T-helper 1 cell treated with Interleukin-12 subunit alpha and Interleukin-12 subunit beta and Interleukin-4 antibody, amounts not matched to agents 30 μg/mL and 1 μg/mL, for 36 hours (primary cell): Measurements from ENCODE around the gene MIA3.

Experiments used
- H3K27ac Mint-ChIP-seq: one replicate; pipeline ENCODE4 v1.8.0; 2021; ENCODE audit warnings: mild to moderate bottlenecking, mixed read lengths
- H3K27me3 Mint-ChIP-seq: one replicate; pipeline ENCODE4 v1.8.0; 2021; ENCODE audit warnings: low read depth, mixed read lengths
- H3K36me3 Mint-ChIP-seq: one replicate; pipeline ENCODE4 v1.8.0; 2021; ENCODE audit warnings: low read depth, mixed read lengths
- H3K4me1 Mint-ChIP-seq: one replicate; pipeline ENCODE4 v1.8.0; 2021; ENCODE audit warnings: low read depth, mixed read lengths
- H3K4me3 Mint-ChIP-seq: one replicate; pipeline ENCODE4 v1.8.0; 2021; ENCODE audit warnings: mild to moderate bottlenecking, moderate library complexity, mixed read lengths
- H3K9me3 Mint-ChIP-seq: one replicate; pipeline ENCODE4 v1.8.0; 2021; ENCODE audit warnings: mixed read lengths

MIA3 gene

DNA sequence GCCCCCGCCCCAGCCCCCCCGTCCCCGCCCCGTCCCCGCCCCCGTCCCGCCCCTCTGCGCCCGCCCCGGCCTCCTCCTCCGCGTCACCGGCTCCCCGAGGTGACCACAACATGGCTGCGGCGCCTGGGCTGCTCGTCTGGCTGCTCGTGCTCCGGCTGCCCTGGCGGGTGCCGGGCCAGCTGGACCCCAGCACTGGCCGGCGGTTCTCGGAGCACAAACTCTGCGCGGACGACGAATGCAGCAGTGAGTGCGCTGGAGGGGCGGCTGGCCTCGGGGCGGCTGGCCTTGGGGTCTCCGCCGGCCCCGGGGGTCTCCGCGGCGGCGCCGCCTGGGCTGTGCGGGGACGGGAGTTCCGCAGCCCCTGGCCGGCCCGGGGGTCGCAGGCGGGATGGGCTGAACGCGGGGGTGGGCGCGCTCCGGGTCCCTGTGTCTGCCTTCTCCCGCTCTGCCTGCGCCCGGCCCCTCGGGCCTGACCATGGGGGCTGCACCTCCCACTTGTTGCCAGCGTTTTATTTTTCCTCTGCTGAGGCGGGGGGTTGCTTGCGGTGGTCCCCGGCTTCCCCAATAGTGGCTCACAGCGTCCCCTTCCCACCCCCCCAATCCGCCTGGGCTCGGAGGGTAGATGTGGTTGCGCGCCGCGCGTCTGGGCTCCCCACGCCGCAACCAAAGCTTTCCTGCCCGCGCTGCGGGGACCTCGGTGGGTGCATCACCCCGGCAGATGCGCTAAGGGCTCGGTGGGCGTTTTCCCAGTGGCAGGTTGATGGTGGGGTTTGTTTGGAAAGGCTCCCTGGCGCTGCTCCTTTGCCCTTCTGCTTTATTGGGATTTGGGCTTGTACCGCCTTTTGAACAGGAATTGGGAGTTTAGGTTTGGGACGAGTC is at the start of gene MIA3:
TSS of gene MIA3 (plus strand) at position 97 of the 879 bp plus-strand sequence. CDS start at position 111, 14 bp downstream.
- Mint-ChIP-seq H3K27ac (peak within 1 kb of the TSS; percentile 83), H3K4me1 (peaks cover 27% of the 10 kb centered on the region), H3K27me3 (peaks cover 32% of the 10 kb centered on the region), H3K36me3 (peaks cover 7% of the 10 kb centered on the region), H3K4me3 (peak within 1 kb of the TSS; percentile 86), H3K9me3 (no peaks in the 10 kb centered on the region)

GRCh38 chr1:222570837-222571236 is 47.1 kb upstream of the MIA3 start:
- Mint-ChIP-seq H3K4me1 (no peaks in the 10 kb centered on the region), H3K36me3 (peaks cover 39% of the 10 kb centered on the region), H3K27ac (no peak overlapping the region), H3K9me3 (peaks cover 8% of the 10 kb centered on the region), H3K4me3 (no peak overlapping the region), H3K27me3 (no peaks in the 10 kb centered on the region)

GRCh38 chr1:222579316-222579715 is 38.6 kb upstream of the MIA3 start:
- no peak overlapping the region for H3K27ac Mint-ChIP-seq
- peaks cover 4% of the 10 kb centered on the region for H3K4me1 Mint-ChIP-seq
- H3K4me3 Mint-ChIP-seq = no peak overlapping the region
- no peaks in the 10 kb centered on the region for H3K9me3 Mint-ChIP-seq
- peaks cover 30% of the 10 kb centered on the region for H3K36me3 Mint-ChIP-seq
- no peaks in the 10 kb centered on the region for H3K27me3 Mint-ChIP-seq

DNA sequence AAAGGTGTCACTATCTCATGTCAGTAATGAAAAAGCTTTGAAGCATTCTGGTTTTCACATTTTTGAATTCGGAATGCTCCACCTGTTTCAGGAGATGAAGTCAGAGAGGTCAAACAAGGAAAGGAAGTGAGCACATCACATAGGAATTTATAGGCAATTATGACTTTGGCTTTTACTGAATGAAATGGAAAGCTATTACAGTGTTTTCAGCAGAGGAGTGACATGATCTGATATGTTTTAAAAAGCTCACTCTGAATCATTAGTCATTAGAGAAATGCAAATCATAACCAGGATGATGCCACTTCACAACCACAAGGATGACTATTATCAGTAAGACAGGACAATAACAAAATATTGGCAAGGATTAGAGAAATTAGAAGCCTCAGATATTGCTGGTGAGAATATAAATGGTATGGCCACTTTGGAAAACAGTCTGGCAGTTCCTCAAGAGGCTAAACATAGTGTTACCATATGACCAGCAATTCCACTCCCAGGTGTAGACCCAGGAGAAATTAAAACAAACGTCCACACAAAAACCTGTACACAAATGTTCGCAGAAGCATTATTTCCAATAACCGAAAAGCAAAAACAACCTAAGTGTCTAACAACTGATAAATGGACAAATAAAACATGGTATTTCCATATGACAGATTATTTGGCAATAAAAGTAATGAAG is 35.7 kb upstream of the MIA3 start:
- Mint-ChIP-seq H3K27ac (no peak overlapping the region), H3K36me3 (peaks cover 33% of the 10 kb centered on the region), H3K4me1 (peaks cover 13% of the 10 kb centered on the region), H3K9me3 (no peaks in the 10 kb centered on the region), H3K27me3 (no peaks in the 10 kb centered on the region), H3K4me3 (no peak overlapping the region)

DNA sequence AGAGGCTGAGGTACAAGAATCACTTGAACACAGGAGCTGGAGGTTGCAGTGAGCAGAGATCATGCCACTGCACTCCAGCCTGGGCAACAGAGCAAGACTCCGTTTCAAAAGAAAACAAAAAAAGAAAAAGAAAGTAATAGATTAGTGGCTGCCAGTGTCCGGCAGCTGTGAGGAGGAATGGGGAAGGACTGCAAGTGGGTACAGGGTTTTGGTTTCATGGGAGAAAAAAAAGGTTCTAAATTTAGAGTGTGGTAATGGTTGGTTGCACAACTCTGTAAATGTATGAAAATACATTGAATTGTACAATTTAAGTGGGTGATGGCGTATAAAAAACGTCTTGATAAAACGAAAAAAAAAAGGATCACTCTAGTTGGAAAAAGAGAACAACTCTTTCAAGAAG is 34.8 kb upstream of the MIA3 start:
- H3K27ac Mint-ChIP-seq = no peak overlapping the region

DNA sequence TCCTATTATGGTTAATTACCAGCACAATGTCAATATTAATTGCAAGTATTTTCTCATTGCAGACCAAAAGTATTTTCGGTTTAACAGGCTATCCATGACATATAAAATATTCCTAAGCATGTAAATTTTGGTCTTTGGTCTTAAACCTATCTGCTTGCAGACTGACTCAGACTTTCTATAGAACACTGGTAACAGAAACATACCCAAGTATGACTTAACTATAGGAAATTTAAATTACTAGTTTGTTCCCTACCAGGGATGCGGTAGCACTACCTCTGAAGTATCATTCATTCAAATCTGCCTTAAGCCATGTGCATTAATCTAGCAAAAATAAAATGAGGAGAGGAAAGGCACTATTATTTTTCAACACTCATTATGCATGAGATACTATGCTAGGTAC is 31.1 kb upstream of the MIA3 start:
- Mint-ChIP-seq H3K4me1 (peaks cover 42% of the 10 kb centered on the region), H3K4me3 (no peak overlapping the region), H3K27me3 (no peaks in the 10 kb centered on the region), H3K27ac (no peak overlapping the region), H3K36me3 (peaks cover 37% of the 10 kb centered on the region), H3K9me3 (no peaks in the 10 kb centered on the region)

More for the DNA sequence above, 34.8 kb upstream of the MIA3 start:
- H3K27me3 Mint-ChIP-seq = no peaks in the 10 kb centered on the region
- no peaks in the 10 kb centered on the region for H3K9me3 Mint-ChIP-seq
- peaks cover 35% of the 10 kb centered on the region for H3K36me3 Mint-ChIP-seq
- H3K4me1 Mint-ChIP-seq = peaks cover 19% of the 10 kb centered on the region
- no peak overlapping the region for H3K4me3 Mint-ChIP-seq

DNA sequence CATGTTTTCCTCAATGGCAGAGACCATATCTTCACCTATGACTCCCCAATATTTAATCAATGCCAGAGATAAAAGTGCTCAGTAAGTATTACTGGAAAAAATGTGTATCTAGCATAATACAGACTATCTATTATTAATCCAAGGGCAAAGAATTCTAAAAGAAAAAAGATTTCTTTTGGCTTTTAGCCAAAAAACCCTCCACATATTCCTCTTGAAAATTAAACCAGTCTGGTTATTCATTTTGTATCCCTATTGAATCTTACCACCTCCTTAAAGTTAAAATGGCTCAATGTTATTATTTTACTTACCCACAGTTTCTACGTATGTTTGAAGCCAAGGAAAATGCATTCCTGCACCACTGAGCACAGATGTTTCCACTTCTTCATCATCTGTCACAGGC is 29.8 kb upstream of the MIA3 start:
- Mint-ChIP-seq H3K27me3 (no peaks in the 10 kb centered on the region), H3K4me3 (no peak overlapping the region), H3K9me3 (no peaks in the 10 kb centered on the region), H3K36me3 (peaks cover 30% of the 10 kb centered on the region), H3K4me1 (peaks cover 39% of the 10 kb centered on the region), H3K27ac (no peak overlapping the region)

DNA sequence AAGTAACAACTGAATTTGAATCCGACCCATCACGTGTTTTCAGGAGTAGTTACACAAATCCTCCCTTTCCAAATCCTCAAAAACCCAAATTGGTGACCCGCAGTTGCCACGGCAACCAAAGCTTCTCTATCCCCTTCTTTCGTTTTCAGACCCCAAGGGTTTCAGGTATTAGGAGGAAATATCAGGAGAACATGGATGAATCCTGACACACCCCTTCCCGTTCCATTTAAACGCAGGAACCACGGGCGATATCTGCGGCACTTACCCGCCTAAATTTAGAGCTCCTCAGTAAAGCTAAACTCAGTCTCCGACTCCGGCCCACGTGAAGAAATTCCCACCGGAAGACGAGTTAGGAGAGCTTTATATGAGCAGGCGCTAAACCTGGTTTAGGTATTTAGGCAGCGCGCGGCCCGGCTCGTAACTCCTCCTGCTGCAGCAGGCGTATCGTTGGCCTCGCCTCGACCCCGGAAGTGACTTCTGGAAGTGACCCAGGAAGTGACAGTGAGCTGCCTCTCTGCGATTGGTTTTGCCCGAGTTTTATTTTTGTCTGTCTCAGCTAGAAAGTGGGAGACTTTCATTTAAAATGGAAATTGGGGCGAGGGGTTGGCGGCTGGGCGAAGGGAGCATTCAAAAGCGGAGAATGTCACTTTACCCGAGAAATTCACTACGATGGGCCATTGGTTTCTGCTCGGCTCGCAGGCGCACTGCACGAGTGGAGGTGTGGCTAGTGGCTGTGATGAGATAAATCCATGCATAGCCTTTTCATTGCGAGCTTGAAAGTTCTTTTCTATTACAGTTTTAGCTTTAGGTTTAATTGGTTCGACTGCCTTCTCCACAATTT is 28.2 kb upstream of the MIA3 start, which contains the start of gene TAF1A:
TSS of gene TAF1A (minus strand) at position 472 of the 841 bp plus-strand sequence.
- no peaks in the 10 kb centered on the region for H3K9me3 Mint-ChIP-seq
- H3K36me3 Mint-ChIP-seq = peaks cover 24% of the 10 kb centered on the region
- H3K4me1 Mint-ChIP-seq = peaks cover 37% of the 10 kb centered on the region
- peak within 1 kb of the TSS; percentile 90 for H3K27ac Mint-ChIP-seq
- H3K4me3 Mint-ChIP-seq = peak within 1 kb of the TSS; percentile 93
- H3K27me3 Mint-ChIP-seq = no peaks in the 10 kb centered on the region

- Mint-ChIP-seq H3K36me3 (peaks cover 15% of the 10 kb centered on the region), H3K27ac (no peak overlapping the region), H3K27me3 (no peaks in the 10 kb centered on the region), H3K4me1 (peaks cover 29% of the 10 kb centered on the region), H3K4me3 (no peak overlapping the region), H3K9me3 (no peaks in the 10 kb centered on the region)
Measured at GRCh38 chr1:222592171-222592570, 25.7 kb upstream of the MIA3 start.

DNA sequence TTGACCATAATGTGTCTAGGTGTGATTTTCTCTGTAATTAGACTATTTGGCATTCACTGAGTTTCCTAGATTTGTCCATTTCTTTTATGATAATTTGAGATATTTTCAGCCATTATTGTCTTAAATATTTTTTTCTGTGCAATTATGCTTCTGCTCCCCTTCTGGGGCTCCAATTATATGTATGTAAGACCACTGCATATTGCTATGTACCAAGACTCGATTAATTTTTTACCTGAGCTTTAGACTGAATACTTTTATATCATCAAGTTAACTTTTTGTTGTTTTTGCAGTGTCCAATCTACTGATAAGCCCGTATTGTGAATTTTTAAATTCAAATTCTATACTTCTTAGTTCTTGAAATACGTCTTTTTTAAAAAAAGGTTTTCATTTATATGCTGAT is 23.1 kb upstream of the MIA3 start:
- Mint-ChIP-seq H3K27me3 (peaks cover 3% of the 10 kb centered on the region), H3K36me3 (peaks cover under 1% of the 10 kb centered on the region), H3K4me1 (peaks cover 9% of the 10 kb centered on the region), H3K9me3 (no peaks in the 10 kb centered on the region), H3K4me3 (no peak overlapping the region), H3K27ac (no peak overlapping the region)

DNA sequence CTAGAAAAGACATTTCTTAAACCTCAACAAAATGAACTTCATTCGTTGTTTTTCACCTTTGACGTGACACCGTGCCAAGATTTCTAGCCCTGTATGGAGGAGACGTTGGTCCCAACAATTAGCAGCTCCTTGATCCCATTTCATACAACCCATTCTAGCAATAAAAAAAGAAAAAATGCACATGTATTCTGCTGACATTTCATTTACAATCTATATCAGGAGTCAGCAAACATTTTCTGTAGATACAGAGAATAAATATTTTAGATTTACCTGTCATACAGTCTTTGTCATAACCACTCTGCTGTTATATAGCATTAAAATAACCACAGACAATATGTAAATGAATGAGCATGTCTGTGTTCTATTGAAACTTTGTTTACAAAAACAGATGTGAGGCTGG is 21.2 kb upstream of the MIA3 start:
- Mint-ChIP-seq H3K27ac (no peak overlapping the region), H3K27me3 (peaks cover 9% of the 10 kb centered on the region), H3K9me3 (no peaks in the 10 kb centered on the region), H3K4me1 (no peaks in the 10 kb centered on the region), H3K36me3 (no peaks in the 10 kb centered on the region), H3K4me3 (no peak overlapping the region)

DNA sequence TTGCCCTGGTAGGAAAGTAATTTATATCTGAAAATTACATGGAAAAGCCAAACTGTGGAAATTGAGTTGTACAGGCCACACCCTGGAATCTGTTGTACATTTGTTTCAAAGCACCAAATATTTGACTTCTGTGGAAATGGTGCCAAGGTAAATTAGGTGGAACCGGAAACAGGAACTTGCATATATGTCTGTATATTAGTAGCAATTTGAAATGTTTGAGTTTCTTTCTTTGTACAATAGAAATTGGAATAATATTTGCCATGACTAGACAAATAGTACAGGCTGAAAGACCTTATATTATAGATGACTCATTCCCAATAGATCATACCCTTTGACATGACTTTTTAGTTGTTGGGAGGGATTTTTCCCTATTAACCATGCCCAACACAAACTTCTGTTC is 17.6 kb upstream of the MIA3 start:
- H3K27ac Mint-ChIP-seq = no peak overlapping the region
- H3K36me3 Mint-ChIP-seq = no peaks in the 10 kb centered on the region
- H3K4me3 Mint-ChIP-seq = no peak overlapping the region
- no peaks in the 10 kb centered on the region for H3K9me3 Mint-ChIP-seq
- H3K4me1 Mint-ChIP-seq = no peaks in the 10 kb centered on the region
- H3K27me3 Mint-ChIP-seq = peaks cover 10% of the 10 kb centered on the region

DNA sequence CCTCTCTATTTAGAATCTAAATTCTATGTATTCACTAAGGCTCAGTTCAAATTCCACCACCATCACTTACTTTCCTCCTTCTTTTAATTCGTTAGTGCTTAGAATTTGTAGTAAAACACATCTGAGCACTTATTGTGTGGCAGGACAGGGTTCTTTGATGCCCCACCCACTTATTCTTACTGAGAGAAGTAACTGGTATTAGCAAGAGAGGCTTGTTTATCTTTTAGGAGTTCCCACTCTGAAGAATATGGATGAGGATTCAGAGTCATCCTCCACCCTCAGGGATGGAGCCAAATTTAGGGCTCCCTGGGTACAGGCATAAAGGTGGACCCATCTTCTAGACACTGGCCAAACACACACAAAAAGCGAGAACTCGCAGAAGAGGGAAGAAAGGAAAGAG is 16.6 kb upstream of the MIA3 start:
- Mint-ChIP-seq H3K9me3 (no peaks in the 10 kb centered on the region), H3K36me3 (no peaks in the 10 kb centered on the region), H3K27ac (no peak overlapping the region), H3K27me3 (peaks cover 12% of the 10 kb centered on the region), H3K4me3 (no peak overlapping the region), H3K4me1 (no peaks in the 10 kb centered on the region)

GRCh38 chr1:222606757-222607156 is 11.1 kb upstream of the MIA3 start:
- no peaks in the 10 kb centered on the region for H3K4me1 Mint-ChIP-seq
- no peak overlapping the region for H3K4me3 Mint-ChIP-seq
- H3K9me3 Mint-ChIP-seq = no peaks in the 10 kb centered on the region
- no peaks in the 10 kb centered on the region for H3K36me3 Mint-ChIP-seq
- H3K27me3 Mint-ChIP-seq = peaks cover 31% of the 10 kb centered on the region
- H3K27ac Mint-ChIP-seq = no peak overlapping the region
